Stimulated activated naive CD8-positive, alpha-beta T cell treated with anti-CD3 and anti-CD28 coated beads, Interleukin-15, amount 100 ng/mL, for 72 hours (primary cell): Measurements from ENCODE around the gene KIF1B.
"Not testable (repeated sequence)": the region's sequence is repeated elsewhere in the genome, so short reads cannot be mapped to it uniquely, and the experiment has no call there.

Experiments
- ATAC-seq: fragments of 150-1000 bp; cut with Tn5 transposase; 2 replicates; pipeline ENCODE4 v1.10.0; 2021; ENCODE audit warnings: mild to moderate bottlenecking, moderate library complexity
- DNase-seq, 2 donors: peaks; one replicate each; pipeline ENCODE4 v3.0.0; 2021 to 2022
- H3K27ac Mint-ChIP-seq, 2 donors: one replicate each; pipeline ENCODE4 v1.8.0; 2022; ENCODE audit warnings: mild to moderate bottlenecking in 2 of 2, mixed read lengths in 2 of 2, moderate library complexity in 2 of 2
- H3K27me3 Mint-ChIP-seq: one replicate; pipeline ENCODE4 v1.8.0; 2022; ENCODE audit warnings: mixed read lengths
- H3K4me1 Mint-ChIP-seq: one replicate; pipeline ENCODE4 v1.8.0; 2022; ENCODE audit warnings: mild to moderate bottlenecking, mixed read lengths
- H3K4me3 Mint-ChIP-seq, 2 donors: one replicate each; pipeline ENCODE4 v1.8.0; 2022; ENCODE audit warnings: mild to moderate bottlenecking in 2 of 2, mixed read lengths in 2 of 2, moderate library complexity in 1 of 2
- H3K9me3 Mint-ChIP-seq, 2 donors: one replicate each; pipeline ENCODE4 v1.8.0; 2022; ENCODE audit warnings: mixed read lengths in 2 of 2

Gene KIF1B

GRCh38 chr1:10421637-10422036, 211.3 kb downstream of the KIF1B start:
- no peak overlapping the region for H3K27ac Mint-ChIP-seq
- ATAC-seq: no peak
- H3K4me1 Mint-ChIP-seq: no peaks in the 10 kb centered on the region
- no peaks in the 10 kb centered on the region for H3K9me3 Mint-ChIP-seq
- no peaks in the 10 kb centered on the region for H3K27me3 Mint-ChIP-seq
- H3K4me3 Mint-ChIP-seq: no peak overlapping the region
- DNase-seq: no peak

GRCh38 chr1:10424034-10424433, 213.7 kb downstream of the KIF1B start:
- DNase-seq (no peak), ATAC-seq (no peak)
- Mint-ChIP-seq H3K27ac (no peak overlapping the region), H3K4me3 (no peak overlapping the region), H3K4me1 (peaks cover 10% of the 10 kb centered on the region), H3K9me3 (no peaks in the 10 kb centered on the region), H3K27me3 (no peaks in the 10 kb centered on the region)

GRCh38 chr1:10424651-10425050, 214.3 kb downstream of the KIF1B start:
- Mint-ChIP-seq H3K9me3 (no peaks in the 10 kb centered on the region), H3K4me3 (no peak overlapping the region), H3K4me1 (peaks cover 16% of the 10 kb centered on the region), H3K27ac (no peak overlapping the region), H3K27me3 (no peaks in the 10 kb centered on the region)
- DNase-seq (no peak), ATAC-seq (no peak)

- H3K9me3 Mint-ChIP-seq, H3K27ac Mint-ChIP-seq, H3K4me3 Mint-ChIP-seq, DNase-seq, ATAC-seq, H3K27me3 Mint-ChIP-seq: not testable (repeated sequence)
- peaks cover 25% of the 10 kb centered on the region for H3K4me1 Mint-ChIP-seq
These were observed 215.6 kb downstream of the KIF1B start for GRCh38 chr1:10425826-10426534.

- DNase-seq, H3K9me3 Mint-ChIP-seq, H3K27me3 Mint-ChIP-seq, H3K4me3 Mint-ChIP-seq, ATAC-seq, H3K27ac Mint-ChIP-seq: not testable (repeated sequence)
- peaks cover 30% of the 10 kb centered on the region for H3K4me1 Mint-ChIP-seq
These were observed 216.1 kb downstream of the KIF1B start for GRCh38 chr1:10426535-10426848.

GRCh38 chr1:10428984-10429383, 218.6 kb downstream of the KIF1B start:
- DNase-seq (no peak), ATAC-seq (no peak)
- peak overlapping the region in 1 of 2 donors; percentile 19 for H3K4me3 Mint-ChIP-seq
- H3K27ac Mint-ChIP-seq: no peak overlapping the region
- no peaks in the 10 kb centered on the region for H3K9me3 Mint-ChIP-seq
- H3K4me1 Mint-ChIP-seq: peaks cover 36% of the 10 kb centered on the region
- no peaks in the 10 kb centered on the region for H3K27me3 Mint-ChIP-seq

- H3K9me3 Mint-ChIP-seq: no peaks in the 10 kb centered on the region
- H3K27me3 Mint-ChIP-seq: no peaks in the 10 kb centered on the region
- ATAC-seq: peak; percentile 1
- H3K4me1 Mint-ChIP-seq: peaks cover 36% of the 10 kb centered on the region
- H3K27ac Mint-ChIP-seq: peak overlapping the region in 1 of 2 donors; percentile 99
- DNase-seq: peak in 1 of 2 donors; percentile 17
- H3K4me3 Mint-ChIP-seq: peak overlapping the region; percentile 96 to 98
These were observed 219.5 kb downstream of the KIF1B start for GRCh38 chr1:10429868-10430215.

GRCh38 chr1:10430216-10431069, 220.1 kb downstream of the KIF1B start, which contains the start of gene CENPS:
CENPS (plus strand) TSS chr1:10430433; CDS start chr1:10430518, 85 bp downstream.
- peak; percentile 87 to 91 for DNase-seq
- ATAC-seq: peak; percentile 91
- Mint-ChIP-seq H3K27ac (peak within 1 kb of the TSS; percentile 97 to 99), H3K4me3 (peak within 1 kb of the TSS; percentile 96 to 98), H3K9me3 (no peaks in the 10 kb centered on the region), H3K4me1 (peaks cover 36% of the 10 kb centered on the region), H3K27me3 (no peaks in the 10 kb centered on the region)
